Upper lobe of right lung (tissue), 1 donor: Measurements from ENCODE around the gene ROMO1. TPM values are rescaled to one million over a fixed set of nuclear protein-coding genes. Genes with fewer than 3 reads are reported as not detected.

ENCODE experiments used
- ATAC-seq: fragments of 200-7000 bp; cut with Tn5 transposase; one replicate; pipeline ENCODE4 v1.9.1; 2020; ENCODE audit warnings: mild to moderate bottlenecking, moderate library complexity
- DNase-seq: peaks from one replicate; pipeline ENCODE4 v3.0.0-alpha.2; 2020
- H3K27ac ChIP-seq: fragments of 200-600 bp; one replicate; pipeline ENCODE4 v1.8.0; 2022
- H3K27me3 ChIP-seq: fragments of 200-600 bp; one replicate; pipeline ENCODE4 v1.8.0; 2022; ENCODE audit warnings: mild to moderate bottlenecking
- H3K36me3 ChIP-seq: fragments of 200-600 bp; one replicate; pipeline ENCODE4 v1.8.0; 2022
- H3K4me1 ChIP-seq: fragments of 200-600 bp; one replicate; pipeline ENCODE4 v1.8.0; 2022
- H3K4me3 ChIP-seq: fragments of 200-600 bp; one replicate; pipeline ENCODE4 v1.8.0; 2022; ENCODE audit warnings: mild to moderate bottlenecking
- H3K9me3 ChIP-seq: fragments of 200-600 bp; one replicate; pipeline ENCODE4 v1.8.0; 2022
- intact Hi-C: fragments of 100-400 bp; cut with DNase I; formaldehyde crosslinking; loops from one replicate; pipeline ENCODE4 v1.11.0; 2022
- total RNA-seq: library from RNA; stranded (reverse); fragmentation: NEBNext Ultra II Directional; extraction: Animal tissue kit (Norgen Biotek cat#: 25700); gene quantifications from one replicate; pipeline ENCODE4 v1.2.1, GENCODE V29; 2021
- TF ChIP-seq, protein P1 (sequence below): fragments of 200-600 bp; IDR thresholded peaks from one replicate; pipeline ENCODE4 v1.8.0; 2022; ENCODE audit warnings: antibody characterized with exemption
- donor health status: DM: no; HTN: yes; CAD: no; lungs with severe emphysema.

The ROMO1 gene
- total RNA-seq, 1 donor from 2014 or later, result 77.9 TPM

DNA sequence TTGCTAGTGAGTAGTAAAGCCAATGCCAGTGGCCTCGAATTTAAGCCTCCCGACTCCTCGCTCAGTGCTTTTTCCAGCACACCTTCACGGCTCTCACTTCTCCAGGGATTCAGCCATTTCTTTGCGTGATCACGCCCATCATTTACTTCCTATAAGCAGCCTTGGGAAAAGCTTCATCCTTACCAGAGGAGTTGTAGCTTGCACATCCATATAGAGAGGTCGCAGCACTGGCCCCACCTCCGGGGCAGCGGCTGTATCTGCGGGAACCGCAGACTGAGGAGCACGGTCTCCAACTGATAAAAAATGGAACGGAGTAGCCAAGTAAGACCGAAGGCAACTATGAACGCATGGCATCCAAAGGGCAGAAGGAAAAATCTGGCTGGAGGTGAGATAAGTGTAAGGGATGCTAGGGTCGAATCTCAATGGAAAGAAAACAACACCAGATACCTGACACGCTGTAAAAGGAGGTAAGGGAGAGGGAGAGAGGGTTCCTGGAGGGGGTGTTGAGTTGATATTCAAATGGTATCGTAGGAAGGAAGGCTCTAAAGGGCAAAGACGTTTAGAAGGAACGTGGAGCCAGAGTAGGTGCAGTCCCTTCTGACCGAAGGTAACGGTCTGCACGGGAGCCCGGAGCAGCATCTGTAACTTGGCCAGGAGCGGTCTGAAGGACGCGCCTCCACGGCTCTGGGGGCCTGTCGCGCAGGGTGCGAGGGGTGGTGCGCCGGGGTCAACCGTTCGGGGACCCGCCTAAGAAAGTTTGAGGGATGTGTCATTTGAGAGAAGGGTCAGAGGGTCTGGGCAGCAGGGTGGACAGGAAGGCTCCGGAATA, 693 bp upstream of the ROMO1 start:
- TF ChIP-seq, protein P1, sequence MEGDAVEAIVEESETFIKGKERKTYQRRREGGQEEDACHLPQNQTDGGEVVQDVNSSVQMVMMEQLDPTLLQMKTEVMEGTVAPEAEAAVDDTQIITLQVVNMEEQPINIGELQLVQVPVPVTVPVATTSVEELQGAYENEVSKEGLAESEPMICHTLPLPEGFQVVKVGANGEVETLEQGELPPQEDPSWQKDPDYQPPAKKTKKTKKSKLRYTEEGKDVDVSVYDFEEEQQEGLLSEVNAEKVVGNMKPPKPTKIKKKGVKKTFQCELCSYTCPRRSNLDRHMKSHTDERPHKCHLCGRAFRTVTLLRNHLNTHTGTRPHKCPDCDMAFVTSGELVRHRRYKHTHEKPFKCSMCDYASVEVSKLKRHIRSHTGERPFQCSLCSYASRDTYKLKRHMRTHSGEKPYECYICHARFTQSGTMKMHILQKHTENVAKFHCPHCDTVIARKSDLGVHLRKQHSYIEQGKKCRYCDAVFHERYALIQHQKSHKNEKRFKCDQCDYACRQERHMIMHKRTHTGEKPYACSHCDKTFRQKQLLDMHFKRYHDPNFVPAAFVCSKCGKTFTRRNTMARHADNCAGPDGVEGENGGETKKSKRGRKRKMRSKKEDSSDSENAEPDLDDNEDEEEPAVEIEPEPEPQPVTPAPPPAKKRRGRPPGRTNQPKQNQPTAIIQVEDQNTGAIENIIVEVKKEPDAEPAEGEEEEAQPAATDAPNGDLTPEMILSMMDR, result no peak
- Histone ChIP-seq H3K36me3 (peaks cover 53% of the 10 kb centered on the region), H3K4me1 (peaks cover 17% of the 10 kb centered on the region), H3K27me3 (no peaks in the 10 kb centered on the region), H3K9me3 (no peaks in the 10 kb centered on the region), H3K4me3 (peak overlapping the region; percentile 69), H3K27ac (peak overlapping the region; percentile 87)
- ATAC-seq (peak; percentile 48), DNase-seq (peak; percentile 28)
- intact Hi-C loops, result no loop called here

DNA sequence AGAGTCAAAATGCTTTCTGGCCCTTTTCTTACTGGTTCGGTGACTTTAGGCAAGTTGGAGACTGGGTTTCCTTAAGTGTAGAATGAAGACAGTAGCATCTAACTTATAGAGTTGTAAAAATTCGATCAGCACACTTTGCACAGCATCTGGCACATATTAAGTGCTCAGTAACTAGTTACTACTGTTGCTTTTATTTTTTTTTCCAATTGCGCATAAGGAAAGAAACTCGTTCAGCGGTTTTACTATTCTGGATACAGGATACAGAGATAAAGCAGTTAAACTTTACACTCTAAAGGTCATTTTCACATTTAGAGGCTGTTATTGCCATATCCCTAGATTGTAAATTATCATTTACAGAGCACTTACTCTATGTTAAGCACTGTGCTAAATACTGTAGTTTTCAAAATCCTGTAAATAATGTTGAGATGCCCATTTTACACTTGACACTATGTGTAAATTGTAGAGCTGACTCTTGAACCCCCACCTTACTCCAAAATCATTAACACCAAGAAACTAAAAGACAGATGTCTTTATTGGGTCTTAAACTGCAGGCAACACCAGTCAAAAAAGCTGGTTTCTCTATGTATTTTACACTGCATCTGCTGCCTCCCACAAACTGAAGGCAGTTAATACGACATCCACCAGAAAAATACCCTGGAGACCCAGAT, 886 bp downstream of the ROMO1 start:
- peak overlapping the region; percentile 87 for H3K27ac ChIP-seq
- H3K36me3 ChIP-seq, result peaks cover 53% of the 10 kb centered on the region
- intact Hi-C loops, result no loop called here
- H3K4me1 ChIP-seq, result peaks cover 17% of the 10 kb centered on the region
- peak overlapping the region; percentile 69 for H3K4me3 ChIP-seq
- TF ChIP-seq, protein P1, result no peak
- ATAC-seq (no peak), DNase-seq (no peak)
- no peaks in the 10 kb centered on the region for H3K9me3 ChIP-seq
- no peaks in the 10 kb centered on the region for H3K27me3 ChIP-seq

DNA sequence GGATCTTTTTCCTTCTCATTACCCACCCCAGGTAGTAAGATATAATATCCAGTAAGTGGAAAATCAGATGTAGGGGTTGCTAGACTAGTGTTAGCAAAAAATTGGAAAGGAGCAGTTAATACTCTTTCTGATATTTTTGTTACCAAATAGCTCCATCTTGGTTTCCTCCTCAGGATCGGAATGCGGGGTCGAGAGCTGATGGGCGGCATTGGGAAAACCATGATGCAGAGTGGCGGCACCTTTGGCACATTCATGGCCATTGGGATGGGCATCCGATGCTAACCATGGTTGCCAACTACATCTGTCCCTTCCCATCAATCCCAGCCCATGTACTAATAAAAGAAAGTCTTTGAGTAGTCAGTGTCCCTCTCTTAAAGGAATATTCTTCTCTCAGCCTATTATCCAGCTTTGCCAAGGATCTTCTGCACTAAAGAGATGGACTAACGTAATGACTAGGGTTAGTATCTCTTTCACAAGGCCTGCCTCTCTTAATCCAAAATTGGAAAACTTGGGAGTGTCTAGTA, 1.5 kb downstream of the ROMO1 start:
- DNase-seq (peak; percentile 30), ATAC-seq (no peak)
- peaks cover 17% of the 10 kb centered on the region for H3K4me1 ChIP-seq
- H3K4me3 ChIP-seq, result peak overlapping the region; percentile 69
- H3K9me3 ChIP-seq, result no peaks in the 10 kb centered on the region
- no peak overlapping the region for H3K27ac ChIP-seq
- H3K27me3 ChIP-seq, result no peaks in the 10 kb centered on the region
- TF ChIP-seq, protein P1, result no peak
- peaks cover 53% of the 10 kb centered on the region for H3K36me3 ChIP-seq
- intact Hi-C loops, result no loop called here

DNA sequence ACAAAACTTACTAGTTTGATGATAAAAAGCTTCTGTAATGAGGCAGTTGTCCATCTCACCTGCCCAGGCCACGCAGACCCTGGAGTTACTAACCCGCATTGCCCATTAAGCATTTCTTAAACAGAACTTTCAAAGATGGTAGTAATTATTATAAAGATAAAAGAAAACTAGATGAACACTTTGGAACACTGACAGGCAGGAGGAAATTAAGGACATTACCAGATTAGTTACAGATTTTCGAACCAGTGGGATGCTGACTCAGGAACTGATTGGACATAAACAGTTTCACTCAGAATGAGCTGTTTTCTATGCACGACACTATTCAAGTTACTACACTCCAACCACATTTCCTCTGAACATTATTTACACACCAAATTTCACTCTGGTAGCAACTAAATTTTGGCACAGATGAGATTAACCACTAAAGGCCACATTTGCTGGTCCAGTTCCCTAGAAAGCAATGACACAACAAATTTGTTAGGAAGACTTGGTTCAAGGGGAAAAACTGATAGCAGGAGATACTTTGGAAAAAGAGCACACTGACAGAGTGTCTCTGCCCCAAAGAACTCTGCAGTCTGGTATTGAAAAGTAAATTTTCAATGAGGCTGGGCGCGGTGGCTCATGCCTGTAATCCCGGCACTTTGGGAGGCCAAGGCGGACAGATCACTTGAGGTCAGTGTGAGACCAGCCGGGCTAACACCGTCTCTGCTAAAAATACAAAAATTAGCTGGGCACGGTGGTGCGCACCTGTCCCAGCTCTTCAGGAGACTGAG, 3.0 kb downstream of the ROMO1 start:
- TF ChIP-seq, protein P1, result no peak
- no peak overlapping the region for H3K27ac ChIP-seq
- H3K4me3 ChIP-seq, result no peak overlapping the region
- no peaks in the 10 kb centered on the region for H3K27me3 ChIP-seq
- H3K36me3 ChIP-seq, result peaks cover 62% of the 10 kb centered on the region
- DNase-seq, result peak; percentile 50
- peaks cover 17% of the 10 kb centered on the region for H3K4me1 ChIP-seq
- intact Hi-C loops, result no loop called here
- H3K9me3 ChIP-seq, result no peaks in the 10 kb centered on the region
- no peak for ATAC-seq

DNA sequence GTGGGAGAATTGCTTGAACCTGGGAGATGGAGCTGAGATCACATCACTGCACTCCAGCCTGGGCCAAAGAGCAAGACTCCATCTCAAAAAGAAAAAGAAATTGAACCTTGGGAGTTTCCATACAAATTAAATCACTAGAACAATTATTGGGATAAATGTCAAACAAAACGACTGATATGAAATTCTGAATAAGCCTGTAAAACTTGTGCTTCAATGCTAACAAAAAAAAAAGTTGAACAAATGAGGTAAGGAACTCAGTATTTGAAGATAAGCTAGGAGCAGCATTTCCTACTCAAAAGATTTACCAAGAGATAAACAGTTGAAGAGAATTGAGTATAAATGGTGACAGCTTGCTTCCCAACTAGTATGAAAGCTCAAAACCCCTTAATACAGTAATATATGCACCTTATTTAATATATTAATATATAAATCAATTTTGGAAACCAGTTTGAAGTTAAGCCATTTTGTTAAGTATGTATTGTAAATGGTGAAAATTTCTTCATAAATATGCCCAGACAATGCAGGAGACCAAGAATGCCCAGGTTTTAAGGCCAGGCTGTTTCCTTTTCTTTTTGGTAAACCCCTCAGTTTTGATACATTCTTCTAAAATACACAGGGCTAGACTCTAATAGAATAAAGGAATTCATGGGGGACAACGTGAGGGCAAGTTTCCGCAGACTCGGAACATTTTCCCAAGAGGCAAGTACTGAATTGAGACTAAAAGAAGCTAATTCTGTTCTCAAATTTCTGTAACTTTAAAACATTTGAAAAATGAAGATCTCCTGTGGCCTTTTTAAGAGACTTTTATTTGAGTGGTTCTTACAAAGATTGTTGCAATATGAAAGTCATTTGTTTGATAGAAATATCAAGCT, 3.9 kb downstream of the ROMO1 start:
- Histone ChIP-seq H3K9me3 (no peaks in the 10 kb centered on the region), H3K4me3 (no peak overlapping the region), H3K27me3 (no peaks in the 10 kb centered on the region), H3K36me3 (peaks cover 70% of the 10 kb centered on the region), H3K4me1 (peaks cover 14% of the 10 kb centered on the region), H3K27ac (no peak overlapping the region)
- intact Hi-C loops, result no loop called here
- TF ChIP-seq, protein P1, result no peak
- DNase-seq (no peak), ATAC-seq (no peak)
